GM23338 (cell line): ENCODE results near the gene RPL12.

Source experiments
- CREB1 ChIP-seq: fragments of 250-450 bp; sonication (Bioruptor Pico); IDR thresholded peaks from 2 replicates; pipeline ENCODE4 v1.5.0; 2020; ENCODE audit warnings: low read depth, mild to moderate bottlenecking, moderate library complexity
- EZH2 ChIP-seq: fragments of 200-600 bp; sonication (generic); IDR thresholded peaks from one replicate; pipeline ENCODE4 v1.8.0; 2017; ENCODE audit warnings: antibody characterized with exemption, mild to moderate bottlenecking, low read depth; ENCODE audit not compliant: unreplicated experiment
- EZH2phosphoT487 ChIP-seq: fragments of 200-600 bp; sonication (generic); IDR thresholded peaks from one replicate; pipeline ENCODE4 v1.8.1; 2018; ENCODE audit warnings: antibody characterized with exemption; ENCODE audit not compliant: unreplicated experiment
- JUNB ChIP-seq: IDR thresholded peaks from one replicate; pipeline ENCODE4 v1.6.1; 2016; ENCODE audit warnings: antibody characterized with exemption; ENCODE audit not compliant: unreplicated experiment
- POLR2AphosphoS5 ChIP-seq: IDR thresholded peaks from 2 replicates; pipeline ENCODE4 v1.6.1; 2016; ENCODE audit warnings: antibody characterized with exemption, low read depth
- ZNF114 ChIP-seq: fragments of 250-450 bp; sonication (Bioruptor Pico); IDR thresholded peaks from 2 replicates; pipeline ENCODE4 v1.5.0; 2020; ENCODE audit warnings: mild to moderate bottlenecking, moderate library complexity
- ZNF331 ChIP-seq: fragments of 250-450 bp; sonication (Bioruptor Pico); IDR thresholded peaks from 2 replicates; pipeline ENCODE4 v1.5.0; 2020; ENCODE audit warnings: low read depth, mild to moderate bottlenecking, moderate library complexity
- TF ChIP-seq, protein P1 (sequence below), 2 experiments: fragments of 200-600 bp in 1 of 2; sonication (generic) in 1 of 2; conservative IDR thresholded peaks; 2 replicates each; pipeline versions ENCODE4 v1.5.1 to v1.6.1; 2016 to 2017; ENCODE audit warnings: antibody characterized with exemption in 2 of 2, low read depth in 2 of 2, mild to moderate bottlenecking in 2 of 2, moderate library complexity in 1 of 2
- TF ChIP-seq, protein P2 (sequence below): IDR thresholded peaks from one replicate; pipeline ENCODE4 v1.6.1; 2018; ENCODE audit warnings: antibody characterized with exemption; ENCODE audit not compliant: unreplicated experiment
- TF ChIP-seq, protein P3 (sequence below): fragments of 250-450 bp; sonication (Bioruptor Pico); IDR thresholded peaks from 2 replicates; pipeline ENCODE4 v1.5.0; 2020; ENCODE audit warnings: mild to moderate bottlenecking, moderate library complexity

GRCh38 chr9:127474592-127474991 lies 23.4 kb upstream of the RPL12 start:
- no peak for TF ChIP-seq EZH2phosphoT487
- TF ChIP-seq, protein P1, sequence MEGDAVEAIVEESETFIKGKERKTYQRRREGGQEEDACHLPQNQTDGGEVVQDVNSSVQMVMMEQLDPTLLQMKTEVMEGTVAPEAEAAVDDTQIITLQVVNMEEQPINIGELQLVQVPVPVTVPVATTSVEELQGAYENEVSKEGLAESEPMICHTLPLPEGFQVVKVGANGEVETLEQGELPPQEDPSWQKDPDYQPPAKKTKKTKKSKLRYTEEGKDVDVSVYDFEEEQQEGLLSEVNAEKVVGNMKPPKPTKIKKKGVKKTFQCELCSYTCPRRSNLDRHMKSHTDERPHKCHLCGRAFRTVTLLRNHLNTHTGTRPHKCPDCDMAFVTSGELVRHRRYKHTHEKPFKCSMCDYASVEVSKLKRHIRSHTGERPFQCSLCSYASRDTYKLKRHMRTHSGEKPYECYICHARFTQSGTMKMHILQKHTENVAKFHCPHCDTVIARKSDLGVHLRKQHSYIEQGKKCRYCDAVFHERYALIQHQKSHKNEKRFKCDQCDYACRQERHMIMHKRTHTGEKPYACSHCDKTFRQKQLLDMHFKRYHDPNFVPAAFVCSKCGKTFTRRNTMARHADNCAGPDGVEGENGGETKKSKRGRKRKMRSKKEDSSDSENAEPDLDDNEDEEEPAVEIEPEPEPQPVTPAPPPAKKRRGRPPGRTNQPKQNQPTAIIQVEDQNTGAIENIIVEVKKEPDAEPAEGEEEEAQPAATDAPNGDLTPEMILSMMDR (conservative IDR thresholded peaks at IDR 0.05; ENCODE audit: low read depth in 2 of 2), result no peak
- TF ChIP-seq, protein P2, sequence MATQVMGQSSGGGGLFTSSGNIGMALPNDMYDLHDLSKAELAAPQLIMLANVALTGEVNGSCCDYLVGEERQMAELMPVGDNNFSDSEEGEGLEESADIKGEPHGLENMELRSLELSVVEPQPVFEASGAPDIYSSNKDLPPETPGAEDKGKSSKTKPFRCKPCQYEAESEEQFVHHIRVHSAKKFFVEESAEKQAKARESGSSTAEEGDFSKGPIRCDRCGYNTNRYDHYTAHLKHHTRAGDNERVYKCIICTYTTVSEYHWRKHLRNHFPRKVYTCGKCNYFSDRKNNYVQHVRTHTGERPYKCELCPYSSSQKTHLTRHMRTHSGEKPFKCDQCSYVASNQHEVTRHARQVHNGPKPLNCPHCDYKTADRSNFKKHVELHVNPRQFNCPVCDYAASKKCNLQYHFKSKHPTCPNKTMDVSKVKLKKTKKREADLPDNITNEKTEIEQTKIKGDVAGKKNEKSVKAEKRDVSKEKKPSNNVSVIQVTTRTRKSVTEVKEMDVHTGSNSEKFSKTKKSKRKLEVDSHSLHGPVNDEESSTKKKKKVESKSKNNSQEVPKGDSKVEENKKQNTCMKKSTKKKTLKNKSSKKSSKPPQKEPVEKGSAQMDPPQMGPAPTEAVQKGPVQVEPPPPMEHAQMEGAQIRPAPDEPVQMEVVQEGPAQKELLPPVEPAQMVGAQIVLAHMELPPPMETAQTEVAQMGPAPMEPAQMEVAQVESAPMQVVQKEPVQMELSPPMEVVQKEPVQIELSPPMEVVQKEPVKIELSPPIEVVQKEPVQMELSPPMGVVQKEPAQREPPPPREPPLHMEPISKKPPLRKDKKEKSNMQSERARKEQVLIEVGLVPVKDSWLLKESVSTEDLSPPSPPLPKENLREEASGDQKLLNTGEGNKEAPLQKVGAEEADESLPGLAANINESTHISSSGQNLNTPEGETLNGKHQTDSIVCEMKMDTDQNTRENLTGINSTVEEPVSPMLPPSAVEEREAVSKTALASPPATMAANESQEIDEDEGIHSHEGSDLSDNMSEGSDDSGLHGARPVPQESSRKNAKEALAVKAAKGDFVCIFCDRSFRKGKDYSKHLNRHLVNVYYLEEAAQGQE, result no peak
- no peak for TF ChIP-seq POLR2AphosphoS5
- TF ChIP-seq, protein P3, sequence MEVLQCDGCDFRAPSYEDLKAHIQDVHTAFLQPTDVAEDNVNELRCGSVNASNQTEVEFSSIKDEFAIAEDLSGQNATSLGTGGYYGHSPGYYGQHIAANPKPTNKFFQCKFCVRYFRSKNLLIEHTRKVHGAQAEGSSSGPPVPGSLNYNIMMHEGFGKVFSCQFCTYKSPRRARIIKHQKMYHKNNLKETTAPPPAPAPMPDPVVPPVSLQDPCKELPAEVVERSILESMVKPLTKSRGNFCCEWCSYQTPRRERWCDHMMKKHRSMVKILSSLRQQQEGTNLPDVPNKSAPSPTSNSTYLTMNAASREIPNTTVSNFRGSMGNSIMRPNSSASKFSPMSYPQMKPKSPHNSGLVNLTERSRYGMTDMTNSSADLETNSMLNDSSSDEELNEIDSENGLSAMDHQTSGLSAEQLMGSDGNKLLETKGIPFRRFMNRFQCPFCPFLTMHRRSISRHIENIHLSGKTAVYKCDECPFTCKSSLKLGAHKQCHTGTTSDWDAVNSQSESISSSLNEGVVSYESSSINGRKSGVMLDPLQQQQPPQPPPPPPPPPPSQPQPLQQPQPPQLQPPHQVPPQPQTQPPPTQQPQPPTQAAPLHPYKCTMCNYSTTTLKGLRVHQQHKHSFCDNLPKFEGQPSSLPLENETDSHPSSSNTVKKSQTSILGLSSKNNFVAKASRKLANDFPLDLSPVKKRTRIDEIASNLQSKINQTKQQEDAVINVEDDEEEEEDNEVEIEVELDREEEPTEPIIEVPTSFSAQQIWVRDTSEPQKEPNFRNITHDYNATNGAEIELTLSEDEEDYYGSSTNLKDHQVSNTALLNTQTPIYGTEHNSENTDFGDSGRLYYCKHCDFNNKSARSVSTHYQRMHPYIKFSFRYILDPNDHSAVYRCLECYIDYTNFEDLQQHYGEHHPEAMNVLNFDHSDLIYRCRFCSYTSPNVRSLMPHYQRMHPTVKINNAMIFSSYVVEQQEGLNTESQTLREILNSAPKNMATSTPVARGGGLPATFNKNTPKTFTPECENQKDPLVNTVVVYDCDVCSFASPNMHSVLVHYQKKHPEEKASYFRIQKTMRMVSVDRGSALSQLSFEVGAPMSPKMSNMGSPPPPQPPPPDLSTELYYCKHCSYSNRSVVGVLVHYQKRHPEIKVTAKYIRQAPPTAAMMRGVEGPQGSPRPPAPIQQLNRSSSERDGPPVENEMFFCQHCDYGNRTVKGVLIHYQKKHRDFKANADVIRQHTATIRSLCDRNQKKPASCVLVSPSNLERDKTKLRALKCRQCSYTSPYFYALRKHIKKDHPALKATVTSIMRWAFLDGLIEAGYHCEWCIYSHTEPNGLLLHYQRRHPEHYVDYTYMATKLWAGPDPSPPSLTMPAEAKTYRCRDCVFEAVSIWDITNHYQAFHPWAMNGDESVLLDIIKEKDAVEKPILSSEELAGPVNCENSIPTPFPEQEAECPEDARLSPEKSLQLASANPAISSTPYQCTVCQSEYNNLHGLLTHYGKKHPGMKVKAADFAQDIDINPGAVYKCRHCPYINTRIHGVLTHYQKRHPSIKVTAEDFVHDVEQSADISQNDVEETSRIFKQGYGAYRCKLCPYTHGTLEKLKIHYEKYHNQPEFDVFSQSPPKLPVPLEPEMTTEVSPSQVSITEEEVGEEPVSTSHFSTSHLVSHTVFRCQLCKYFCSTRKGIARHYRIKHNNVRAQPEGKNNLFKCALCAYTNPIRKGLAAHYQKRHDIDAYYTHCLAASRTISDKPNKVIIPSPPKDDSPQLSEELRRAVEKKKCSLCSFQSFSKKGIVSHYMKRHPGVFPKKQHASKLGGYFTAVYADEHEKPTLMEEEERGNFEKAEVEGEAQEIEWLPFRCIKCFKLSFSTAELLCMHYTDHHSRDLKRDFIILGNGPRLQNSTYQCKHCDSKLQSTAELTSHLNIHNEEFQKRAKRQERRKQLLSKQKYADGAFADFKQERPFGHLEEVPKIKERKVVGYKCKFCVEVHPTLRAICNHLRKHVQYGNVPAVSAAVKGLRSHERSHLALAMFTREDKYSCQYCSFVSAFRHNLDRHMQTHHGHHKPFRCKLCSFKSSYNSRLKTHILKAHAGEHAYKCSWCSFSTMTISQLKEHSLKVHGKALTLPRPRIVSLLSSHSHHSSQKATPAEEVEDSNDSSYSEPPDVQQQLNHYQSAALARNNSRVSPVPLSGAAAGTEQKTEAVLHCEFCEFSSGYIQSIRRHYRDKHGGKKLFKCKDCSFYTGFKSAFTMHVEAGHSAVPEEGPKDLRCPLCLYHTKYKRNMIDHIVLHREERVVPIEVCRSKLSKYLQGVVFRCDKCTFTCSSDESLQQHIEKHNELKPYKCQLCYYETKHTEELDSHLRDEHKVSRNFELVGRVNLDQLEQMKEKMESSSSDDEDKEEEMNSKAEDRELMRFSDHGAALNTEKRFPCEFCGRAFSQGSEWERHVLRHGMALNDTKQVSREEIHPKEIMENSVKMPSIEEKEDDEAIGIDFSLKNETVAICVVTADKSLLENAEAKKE (CRISPR knock-in tag), result no peak
- no peak for TF ChIP-seq EZH2
- TF ChIP-seq JUNB, result no peak
- TF ChIP-seq ZNF114, result no peak
- TF ChIP-seq CREB1, result no peak
- no peak for TF ChIP-seq ZNF331 (CRISPR knock-in tag)
